ENCODE data around the gene ADAMTSL4. TPM values are rescaled to one million over a fixed set of nuclear protein-coding genes. Genes with fewer than 3 reads are reported as not detected.
A peak's percentile ranks its signal among the peaks of the same experiment; 100 is the strongest.

ADAMTSL4 gene
- total and polyA plus RNA-seq, 9 of the 15 experiments (the other 6 are each of a cell fraction or from before 2014, with no cell fraction given) = 12.7 to 212 (median 35.6) TPM

DNA sequence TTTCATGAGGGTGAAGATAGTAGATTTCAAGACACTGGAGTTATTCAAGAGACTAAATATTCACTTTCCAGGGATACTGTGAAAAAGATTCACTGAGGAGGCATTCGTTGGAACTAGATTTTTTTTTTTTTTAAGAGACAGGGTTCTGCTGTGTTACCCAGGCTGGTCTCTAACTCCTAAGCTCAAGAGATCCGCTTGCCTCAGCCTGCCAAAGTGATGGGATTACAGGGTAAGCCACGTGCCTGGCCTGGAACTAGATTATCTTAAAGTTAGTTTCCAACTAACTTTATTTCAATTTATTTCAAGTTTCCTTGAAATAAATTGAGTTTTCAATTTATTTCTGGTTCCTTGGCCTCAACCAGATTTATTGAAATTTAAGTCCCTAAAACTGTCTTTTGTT lies 54.5 kb downstream of the ADAMTSL4 start:
- Histone ChIP-seq H3K4me1 (replicated peaks in 1 of 2; ENCODE audit: control insufficient read depth in 2 of 2, insufficient read depth in 2 of 2, low read length in 2 of 2) (peaks cover 11 to 17% of the 10 kb centered on the region in 2 experiments; a peak in 4 of 5 replicates), H3K79me2 (ENCODE audit: control insufficient read depth, insufficient read depth, low read length) (no peaks in the 10 kb centered on the region), H3K9me1 (ENCODE audit: control insufficient read depth, insufficient read depth, low read length) (no peaks in the 10 kb centered on the region), H3K27ac (ENCODE audit: extremely low read depth, low read depth, low read length) (peak overlapping the region; percentile 86; the same call in 1 of the 3 replicates), H3K27me3 (ENCODE audit: control insufficient read depth in 2 of 2, insufficient read depth in 2 of 2, low read length in 2 of 2) (no peaks in the 10 kb centered on the region), H4K20me1 (replicated peaks; ENCODE audit: control insufficient read depth, insufficient read depth, low read length) (no peaks in the 10 kb centered on the region), H3K9ac (ENCODE audit: insufficient read depth in 1 of 2, low read depth in 2 of 2, low read length in 2 of 2) (no peak overlapping the region), H3K36me3 (ENCODE audit: control insufficient read depth, insufficient read depth, low read length) (no peaks in the 10 kb centered on the region; the same call in 1 of the 3 replicates), H2AFZ (ENCODE audit: low read depth, low read length) (no peak overlapping the region), H3K9me3 (replicated peaks; ENCODE audit: control insufficient read depth, insufficient read depth, low read depth, low read length) (no peaks in the 10 kb centered on the region), H3K4me3 (no peak overlapping the region), H3K4me2 (ENCODE audit: insufficient read depth, low read length) (no peak overlapping the region)
- no TSS peak for BruUV-seq (replicated peaks)
- intact Hi-C loops (cut with micrococcal nuclease) (no loop called here), in situ Hi-C loops (cut with MboI) (no loop called here)
- TF ChIP-seq ZNF175 (CRISPR knock-in tag; IDR thresholded peaks at IDR 0.05; ENCODE audit: low read depth) = peak; percentile 14; the same call in 1 of the 2 replicates
- TF ChIP-seq MYBL2 (IDR thresholded peaks at IDR 0.05; ENCODE audit: low read depth) = no peak
- TF ChIP-seq MYBL2 (CRISPR knock-in tag; IDR thresholded peaks at IDR 0.05; ENCODE audit: borderline replicate concordance) = no peak
- TF ChIP-seq RBM17 (IDR thresholded peaks at IDR 0.05; ENCODE audit: borderline replicate concordance, low read depth, low read length) = no peak
- TF ChIP-seq, protein P1, sequence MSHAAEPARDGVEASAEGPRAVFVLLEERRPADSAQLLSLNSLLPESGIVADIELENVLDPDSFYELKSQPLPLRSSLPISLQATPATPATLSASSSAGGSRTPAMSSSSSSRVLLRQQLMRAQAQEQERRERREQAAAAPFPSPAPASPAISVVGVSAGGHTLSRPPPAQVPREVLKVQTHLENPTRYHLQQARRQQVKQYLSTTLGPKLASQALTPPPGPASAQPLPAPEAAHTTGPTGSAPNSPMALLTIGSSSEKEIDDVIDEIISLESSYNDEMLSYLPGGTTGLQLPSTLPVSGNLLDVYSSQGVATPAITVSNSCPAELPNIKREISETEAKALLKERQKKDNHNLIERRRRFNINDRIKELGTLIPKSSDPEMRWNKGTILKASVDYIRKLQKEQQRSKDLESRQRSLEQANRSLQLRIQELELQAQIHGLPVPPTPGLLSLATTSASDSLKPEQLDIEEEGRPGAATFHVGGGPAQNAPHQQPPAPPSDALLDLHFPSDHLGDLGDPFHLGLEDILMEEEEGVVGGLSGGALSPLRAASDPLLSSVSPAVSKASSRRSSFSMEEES (CRISPR knock-in tag; IDR thresholded peaks at IDR 0.05) = no peak
- ATAC-seq (no peak), DNase-seq (ENCODE audit: extremely low read depth in 1 of 4, low spot score in 3 of 4) (no peak), FAIRE-seq (no peak)
- WGBS (ENCODE audit: insufficient coverage, low coverage, missing lambda C conversion rate) = 57% methylated on average over 3 of the region's 3 CpGs
- CTCF ChIA-PET (ENCODE audit: low intra/inter-chr PET ratio) = no interaction called here
- POLR2A ChIA-PET = interaction anchor here (0.7 to 4.9 kb wide), 9 partner anchors 10 to 562 kb away, joined by 3 to 22 read pairs (median 4); partner anchors contain the start of genes LYSMD1, MCL1 and SCNM1

Data from K562 (cell line).